Left forelimb (tissue), 1 donor: ENCODE measurements around the gene DCTN3.
A peak's percentile ranks its signal among the peaks of the same experiment; 100 is the strongest.

Source experiments
- DNase-seq: peaks from one replicate; pipeline ENCODE4 v3.0.0-alpha.2; 2018; ENCODE audit warnings: low spot score

DCTN3 gene

DNA sequence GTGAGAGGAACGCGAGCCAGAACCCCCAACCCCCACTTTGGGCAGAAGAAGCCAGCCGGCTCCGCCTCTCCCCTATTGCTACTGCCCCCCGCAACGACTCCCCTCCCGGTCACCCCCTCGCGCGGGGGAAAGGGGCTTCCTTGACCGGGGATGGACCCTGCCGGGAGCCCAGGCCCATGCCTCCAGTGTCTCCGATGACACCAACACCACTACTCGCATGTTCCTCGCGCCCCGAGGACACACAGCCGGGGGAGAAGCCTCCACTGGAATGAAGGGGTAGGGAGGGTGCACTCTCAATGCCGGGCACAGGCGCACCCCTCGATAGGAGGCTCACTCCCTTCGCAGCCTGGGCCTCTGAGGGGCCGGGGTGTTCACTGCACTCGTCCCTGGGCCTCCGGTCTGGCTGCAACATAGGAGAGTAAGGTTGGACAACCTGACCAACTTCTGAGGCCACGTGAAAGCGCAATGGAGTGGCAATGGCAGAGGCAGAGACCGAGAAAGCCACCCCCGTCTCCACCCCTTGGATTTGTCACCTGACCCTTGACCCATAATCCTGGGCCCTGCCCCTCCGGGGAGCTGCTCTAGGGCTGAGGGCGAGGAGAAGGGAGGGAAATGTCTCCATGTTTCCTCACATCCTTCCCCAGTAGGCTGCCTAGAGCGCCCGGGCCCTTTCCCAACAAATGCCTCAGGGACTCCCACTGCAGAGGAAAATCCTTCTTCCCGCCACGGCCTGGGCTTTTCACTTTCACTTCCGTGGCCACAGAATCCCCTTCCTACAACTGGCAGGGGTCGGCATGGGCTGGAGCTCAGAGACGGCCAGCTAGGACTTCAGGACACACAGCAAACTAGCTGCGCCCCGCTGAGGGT is 29.7 kb downstream of the DCTN3 start:
- DNase-seq = no peak

DNA sequence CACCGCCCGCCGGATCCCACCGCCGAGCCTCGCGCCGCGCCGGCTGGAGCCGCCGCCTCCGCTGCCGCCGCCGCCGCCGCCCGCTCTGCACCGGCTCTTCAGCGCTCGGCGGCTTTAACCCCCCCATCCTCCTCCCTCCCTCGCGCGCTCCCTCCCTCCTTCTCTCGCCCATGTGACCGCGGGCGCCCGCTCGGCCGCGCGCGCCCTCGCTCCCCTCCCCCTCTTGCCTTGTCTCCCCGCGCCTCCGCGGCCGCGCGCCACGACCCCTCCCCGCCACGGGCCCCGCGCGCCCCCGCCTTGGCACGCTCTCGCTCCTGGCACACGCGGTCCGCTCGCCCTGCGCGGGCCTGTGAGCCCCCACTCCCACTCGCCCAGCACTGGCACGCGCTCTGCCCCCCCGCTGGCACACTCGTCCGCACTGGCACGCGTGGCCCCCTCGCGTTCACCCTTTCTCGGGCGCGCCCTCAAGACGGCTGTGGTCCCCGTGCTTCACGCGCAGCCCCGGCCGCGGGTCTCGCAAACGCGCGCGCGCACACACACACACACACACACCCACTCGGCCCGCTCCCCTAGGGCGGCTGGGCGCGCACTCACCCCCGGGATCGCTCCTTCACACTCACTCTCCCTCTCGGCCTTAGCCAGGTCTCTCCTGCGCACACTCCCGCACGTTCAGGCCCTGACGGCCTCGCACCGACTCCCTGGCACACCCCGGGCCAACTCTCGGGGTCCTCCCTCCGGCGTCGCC is 30.5 kb downstream of the DCTN3 start, which contains the start of gene CNTFR:
TSS of gene CNTFR (minus strand) at position 89 of the 745 bp plus-strand sequence. CDS start 20,743 bp downstream, outside the sequence.
- DNase-seq = peak; percentile 78

GRCh38 chr9:34588671-34589635 is 31.3 kb downstream of the DCTN3 start:
- DNase-seq = no peak

GRCh38 chr9:34587271-34587670 is 33.0 kb downstream of the DCTN3 start:
- no peak for DNase-seq

- no peak for DNase-seq
Observed at GRCh38 chr9:34585946-34586669, 34.2 kb downstream of the DCTN3 start.

DNA sequence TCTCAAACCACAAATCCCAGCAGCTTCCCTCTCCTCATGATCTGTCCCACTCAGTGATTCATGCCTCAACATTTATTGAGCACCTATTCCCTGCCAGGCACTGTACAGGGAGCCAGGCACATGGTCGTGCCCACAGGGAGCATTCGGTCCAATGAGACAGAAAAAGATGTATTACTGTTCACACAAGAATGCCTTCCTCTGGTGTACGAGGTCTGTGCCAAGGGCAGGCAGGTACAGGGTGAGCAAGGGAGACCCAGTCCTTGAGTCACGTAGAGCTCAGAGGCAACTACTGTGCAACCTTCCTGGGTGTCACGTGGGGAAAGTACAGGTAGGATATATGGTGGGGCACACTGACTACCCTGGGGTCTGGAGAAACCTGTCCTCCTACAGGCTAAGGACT is 35.3 kb downstream of the DCTN3 start:
- DNase-seq = no peak

- no peak for DNase-seq
Observed at GRCh38 chr9:34582787-34583186, 37.5 kb downstream of the DCTN3 start.

DNA sequence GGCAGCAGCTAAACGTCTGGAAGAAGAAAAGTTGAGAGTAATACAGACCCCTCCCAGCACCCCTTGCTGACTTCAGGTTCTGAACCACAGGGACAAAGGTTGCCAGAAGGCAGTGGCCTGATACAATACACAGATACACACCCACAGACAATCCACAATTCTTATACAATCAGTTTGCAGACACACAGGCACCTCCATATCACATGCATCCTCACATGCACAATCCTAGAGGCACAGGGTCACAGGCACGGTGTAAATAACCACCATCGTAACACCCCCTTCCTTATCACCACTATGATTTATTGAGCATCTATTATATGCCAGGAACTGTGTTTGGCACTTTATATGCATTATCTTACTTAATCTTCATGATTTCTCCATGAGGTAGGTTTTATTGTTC is 39.0 kb downstream of the DCTN3 start:
- no peak for DNase-seq

DNA sequence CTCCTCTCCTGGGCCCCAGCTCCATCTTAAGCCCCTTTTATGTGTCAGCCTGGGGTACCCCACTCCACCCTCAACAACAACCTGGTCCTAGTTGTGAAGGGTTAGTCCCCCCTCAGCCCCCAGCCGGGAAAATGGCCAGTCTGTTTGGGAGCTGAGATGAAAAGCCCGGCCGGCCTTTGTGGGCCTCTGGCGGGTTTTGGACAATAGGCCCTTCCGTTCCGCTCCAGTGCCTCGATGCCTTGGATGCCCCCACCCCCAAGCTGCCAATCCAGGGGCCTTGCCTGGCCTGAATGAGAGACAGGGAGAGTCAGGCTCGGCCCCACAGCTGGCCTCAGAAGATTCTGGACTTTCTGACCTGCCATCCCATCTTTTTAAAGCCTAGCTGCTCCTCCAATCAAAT is 39.9 kb downstream of the DCTN3 start:
- no peak for DNase-seq

GRCh38 chr9:34579808-34580163 is 40.5 kb downstream of the DCTN3 start:
- no peak for DNase-seq

DNA sequence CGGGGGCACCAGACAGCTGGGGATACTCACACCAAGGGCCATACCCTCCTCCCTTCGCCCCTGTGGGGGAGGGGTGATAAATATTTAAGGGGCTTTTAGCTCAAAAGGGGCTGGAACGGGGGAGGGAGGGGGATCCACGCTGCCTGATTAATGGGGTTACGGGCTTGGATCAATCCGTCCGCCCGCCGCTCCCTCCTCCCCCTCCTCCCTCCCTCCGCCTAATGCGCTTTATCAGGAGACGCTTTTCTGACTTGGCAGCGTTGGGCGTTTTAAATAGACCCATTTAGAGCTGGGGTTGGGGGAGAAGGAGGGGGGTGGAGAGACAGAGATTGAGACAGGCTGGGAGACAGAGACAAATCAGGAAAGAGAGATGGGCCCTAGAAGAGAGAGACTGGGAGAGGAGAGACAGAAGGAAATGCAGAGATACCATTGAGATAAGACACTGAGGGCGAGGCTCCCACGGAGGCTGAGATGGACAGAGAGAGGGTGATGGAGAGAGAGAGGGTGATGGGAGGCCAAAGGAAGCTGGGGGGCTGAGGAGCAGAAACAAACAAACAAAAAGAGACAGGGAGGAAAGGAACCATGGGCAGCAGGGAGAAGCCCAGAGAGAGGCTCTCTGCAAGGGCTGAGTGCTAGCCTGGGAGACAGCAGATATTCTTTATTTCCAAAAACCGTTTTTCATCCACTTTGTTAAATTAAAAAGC is 41.0 kb downstream of the DCTN3 start:
- DNase-seq = no peak

- DNase-seq = no peak
Observed at GRCh38 chr9:34578241-34579103, 41.8 kb downstream of the DCTN3 start.

DNA sequence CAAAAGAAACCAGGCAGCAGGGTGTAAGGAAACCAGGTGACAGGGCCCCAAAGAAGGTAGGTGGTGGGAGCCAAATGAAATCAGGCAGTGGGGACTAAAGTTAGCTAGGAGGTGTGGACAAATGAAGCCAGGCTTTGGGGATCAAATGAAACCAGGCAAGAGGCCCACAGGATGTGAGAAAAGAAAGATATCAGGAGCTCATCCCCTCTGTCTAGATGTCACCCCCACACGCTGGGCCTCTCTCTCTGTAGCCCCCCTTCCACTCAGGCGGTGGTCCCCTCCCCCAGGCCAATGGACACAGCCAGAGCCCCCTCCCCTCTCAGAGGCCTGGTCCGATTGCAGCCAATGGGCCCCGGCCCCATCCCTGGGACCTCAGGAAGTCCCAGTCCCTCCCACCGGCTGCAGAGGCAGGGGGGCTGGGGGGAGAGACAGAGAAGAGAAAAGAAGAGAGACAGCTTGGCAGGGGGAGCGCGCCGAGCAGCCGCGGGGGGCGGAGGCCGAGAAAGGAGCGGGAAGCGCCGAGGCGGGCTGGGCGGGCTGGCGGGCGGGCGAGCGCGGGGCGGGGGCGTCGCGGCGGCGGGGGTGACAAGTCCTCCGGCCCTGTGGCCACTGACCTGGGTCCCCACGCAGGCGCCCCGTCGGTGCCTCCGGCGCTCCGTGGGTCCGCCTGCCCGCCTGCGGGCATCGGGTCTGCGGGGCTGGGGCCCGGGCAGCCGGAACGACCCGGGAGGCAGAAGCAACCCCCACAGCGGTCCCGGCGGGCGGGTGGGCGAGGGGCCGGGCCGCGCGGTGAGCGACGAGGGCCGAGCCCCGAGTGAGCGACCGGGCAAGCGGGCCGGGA is 42.7 kb downstream of the DCTN3 start:
- peak; percentile 86 for DNase-seq

DNA sequence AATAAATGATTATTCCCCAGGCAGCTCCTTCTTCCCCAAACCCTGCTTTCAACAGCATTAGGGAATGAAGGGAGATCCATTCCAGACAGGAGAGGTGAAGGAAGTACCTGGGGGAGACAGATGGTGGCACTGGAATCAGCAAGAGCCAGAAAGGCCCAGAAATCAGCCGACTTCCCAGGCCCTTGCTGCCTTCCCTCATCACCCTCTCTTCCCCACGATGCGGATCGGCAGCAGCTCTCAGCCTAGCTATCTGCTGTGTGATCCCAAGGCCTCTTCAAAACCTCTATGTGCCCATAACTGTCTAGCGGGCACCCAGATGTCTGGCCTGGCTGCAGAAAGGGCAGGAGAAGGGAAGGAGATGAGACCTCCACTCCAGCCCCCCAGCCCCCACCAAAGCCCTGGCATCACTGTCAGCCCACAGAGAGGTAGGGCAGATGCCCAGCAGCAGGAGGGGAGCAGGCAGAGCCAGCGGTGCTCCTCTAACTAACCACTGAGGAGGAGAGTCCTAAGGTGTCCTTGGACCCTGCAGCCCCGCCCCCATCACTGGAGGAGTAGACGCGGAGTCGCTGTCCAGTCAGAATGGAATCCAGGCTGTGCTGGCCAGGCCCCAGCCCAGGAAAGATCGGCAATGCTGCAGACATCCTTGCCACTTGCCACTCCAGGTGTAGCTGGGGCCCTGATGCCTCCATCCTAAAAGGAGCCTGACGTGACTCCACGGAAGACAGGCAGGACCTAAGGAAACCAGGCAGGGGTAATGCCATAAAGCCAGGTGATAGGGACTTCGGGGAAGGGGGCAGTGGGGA is 43.5 kb downstream of the DCTN3 start:
- no peak for DNase-seq

DNA sequence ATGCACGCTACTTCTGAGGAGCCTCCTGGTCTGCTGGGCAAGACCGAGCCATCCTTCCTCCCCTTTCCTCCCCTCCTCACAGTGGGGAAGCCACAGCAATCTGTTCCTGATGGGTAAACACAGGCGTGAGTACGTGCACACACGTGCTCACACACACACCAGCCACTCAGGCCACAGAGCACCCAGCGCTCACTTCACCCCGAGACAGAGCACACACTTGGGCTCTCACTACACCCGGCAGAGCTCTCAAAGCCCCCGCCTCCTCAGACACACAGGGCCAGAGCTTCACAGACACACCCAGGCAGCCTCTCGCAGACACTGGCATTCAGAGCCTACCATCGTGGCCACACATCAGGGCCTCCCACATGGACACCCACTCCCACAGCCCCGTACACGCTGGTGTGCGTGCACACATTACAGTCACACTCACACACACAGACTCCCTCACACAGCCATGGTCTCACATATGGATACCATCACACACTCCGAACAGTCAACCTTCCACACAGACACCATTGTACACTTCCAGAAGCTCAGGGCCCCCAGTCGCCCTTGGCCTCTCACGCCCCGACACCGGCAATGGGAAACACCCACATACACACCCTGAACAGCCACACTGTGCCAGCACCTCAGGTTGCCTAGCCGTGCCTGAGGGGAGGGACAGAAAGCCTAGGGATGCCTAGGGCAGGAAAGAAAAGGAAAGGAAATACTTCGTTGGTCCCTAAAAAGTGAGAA is 44.3 kb downstream of the DCTN3 start:
- no peak for DNase-seq

DNA sequence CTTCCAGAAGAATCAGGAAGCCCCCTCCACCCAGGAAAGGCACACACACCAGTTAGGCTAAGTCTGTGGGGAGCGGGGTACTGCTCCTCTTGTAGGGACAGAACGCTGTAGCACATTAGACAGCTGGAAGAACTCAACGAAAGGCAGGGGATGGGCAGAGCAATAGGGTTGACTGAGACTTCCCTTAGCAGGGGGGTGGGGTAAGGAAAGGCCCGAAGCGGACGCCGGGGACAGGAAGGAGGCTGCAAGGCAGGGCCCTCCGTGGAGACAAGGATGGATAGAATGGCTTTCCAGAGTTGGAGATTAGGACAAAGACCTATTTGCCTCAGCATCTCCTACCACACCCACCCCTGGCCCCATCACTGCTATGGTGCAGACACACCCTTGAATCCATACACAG is 45.1 kb downstream of the DCTN3 start:
- no peak for DNase-seq

DNA sequence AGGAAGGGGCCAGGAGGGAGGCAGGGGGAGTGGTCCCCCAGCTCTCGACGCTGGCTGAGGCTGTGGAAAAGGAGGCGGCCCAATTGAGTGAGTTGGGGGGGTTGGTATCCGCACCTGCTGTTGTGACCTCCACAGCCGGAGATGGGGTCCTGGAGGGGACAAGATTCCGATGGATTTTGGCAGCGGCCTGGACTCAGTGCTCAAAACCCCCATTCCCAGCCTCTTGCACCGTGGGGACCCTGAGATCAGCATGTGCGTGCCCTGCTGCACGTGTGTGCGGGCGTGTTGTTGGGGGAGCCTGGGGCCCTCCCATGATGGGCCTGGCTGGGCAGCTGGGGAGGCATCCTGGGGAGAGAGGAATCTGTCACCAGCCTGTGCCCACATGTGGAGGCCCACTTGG is 45.7 kb downstream of the DCTN3 start:
- no peak for DNase-seq
